Smooth muscle cell (in vitro differentiated cells): ENCODE measurements around the gene MYH6. TPM values are rescaled to one million over a fixed set of nuclear protein-coding genes. Genes with fewer than 3 reads are reported as not detected.

Experiments used
- DNase-seq: peaks from one replicate; lab custom pipeline; 2025; ENCODE audit not compliant: unreplicated experiment; lab: John Stamatoyannopoulos, UW
- H2AFZ ChIP-seq: fragments of 200-600 bp; sonication (generic); 2 replicates; pipeline ENCODE4 v1.6.0; 2016; ENCODE audit warnings: antibody characterized with exemption, low read depth, mild to moderate bottlenecking
- H3F3A ChIP-seq: fragments of 200-600 bp; sonication (generic); 2 replicates; pipeline ENCODE4 v1.6.0; 2017; ENCODE audit warnings: antibody characterized with exemption, low read depth
- H3K27ac ChIP-seq: fragments of 200-600 bp; sonication (generic); 2 replicates; pipeline ENCODE4 v1.5.1; 2016; ENCODE audit warnings: low read depth, mild to moderate bottlenecking
- H3K27me3 ChIP-seq: fragments of 200-600 bp; sonication (generic); 2 replicates; pipeline ENCODE4 v1.6.1; 2016; ENCODE audit warnings: low read depth, mild to moderate bottlenecking
- H3K36me3 ChIP-seq: fragments of 200-600 bp; sonication (generic); 2 replicates; pipeline ENCODE4 v1.5.1; 2016; ENCODE audit warnings: low read depth
- H3K4me1 ChIP-seq: fragments of 200-600 bp; sonication (generic); 2 replicates; pipeline ENCODE4 v1.5.1; 2016; ENCODE audit warnings: low read depth
- H3K4me2 ChIP-seq: fragments of 200-600 bp; sonication (generic); 2 replicates; pipeline ENCODE4 v1.6.0; 2016; ENCODE audit warnings: mild to moderate bottlenecking
- H3K4me3 ChIP-seq: fragments of 200-600 bp; sonication (generic); 2 replicates; pipeline ENCODE4 v1.5.1; 2016; ENCODE audit warnings: mild to moderate bottlenecking
- H3K79me2 ChIP-seq: fragments of 200-600 bp; sonication (generic); 2 replicates; pipeline ENCODE4 v1.6.0; 2016; ENCODE audit warnings: low read depth, mild to moderate bottlenecking
- H3K9ac ChIP-seq: fragments of 200-600 bp; sonication (generic); 2 replicates; pipeline ENCODE4 v1.6.0; 2016; ENCODE audit warnings: low read depth
- H3K9me3 ChIP-seq: fragments of 200-600 bp; sonication (generic); replicated peaks from 2 replicates; pipeline ENCODE4 v1.5.1; 2016; ENCODE audit warnings: low read depth
- H4K20me1 ChIP-seq: fragments of 200-600 bp; sonication (generic); 2 replicates; pipeline ENCODE4 v1.6.0; 2016; ENCODE audit warnings: low read depth
- WGBS: methylation state at CpG from one replicate; pipeline ENCODE4 v1.1.7; 2016; ENCODE audit warnings: low lambda C conversion rate; 5-methylcytosine and 5-hydroxymethylcytosine counted together
- polyA plus RNA-seq: library from polyadenylated mRNA; unstranded; fragments of >200 nt; fragmentation: Nextera tagmentation; extraction: Ambion mirVana; gene quantifications from 2 replicates; pipeline ENCODE4 v1.2.1, GENCODE V29; 2016
- total RNA-seq: library from RNA; depleted of rRNA; stranded (reverse); fragments of >200 nt; gene quantifications from 2 replicates; pipeline ENCODE4 v1.2.3, GENCODE V29; 2014
- TF ChIP-seq, protein P1 (sequence below): fragments of 200-600 bp; sonication (generic); IDR thresholded peaks from 2 replicates; pipeline ENCODE4 v1.5.1; 2017; ENCODE audit warnings: borderline replicate concordance, mild to moderate bottlenecking, antibody characterized with exemption; ENCODE audit not compliant: insufficient read depth, poor library complexity, severe bottlenecking

MYH6 gene
- total and polyA plus RNA-seq, 2 experiments from 2014 or later = 0.23 TPM; not detected in 1

DNA sequence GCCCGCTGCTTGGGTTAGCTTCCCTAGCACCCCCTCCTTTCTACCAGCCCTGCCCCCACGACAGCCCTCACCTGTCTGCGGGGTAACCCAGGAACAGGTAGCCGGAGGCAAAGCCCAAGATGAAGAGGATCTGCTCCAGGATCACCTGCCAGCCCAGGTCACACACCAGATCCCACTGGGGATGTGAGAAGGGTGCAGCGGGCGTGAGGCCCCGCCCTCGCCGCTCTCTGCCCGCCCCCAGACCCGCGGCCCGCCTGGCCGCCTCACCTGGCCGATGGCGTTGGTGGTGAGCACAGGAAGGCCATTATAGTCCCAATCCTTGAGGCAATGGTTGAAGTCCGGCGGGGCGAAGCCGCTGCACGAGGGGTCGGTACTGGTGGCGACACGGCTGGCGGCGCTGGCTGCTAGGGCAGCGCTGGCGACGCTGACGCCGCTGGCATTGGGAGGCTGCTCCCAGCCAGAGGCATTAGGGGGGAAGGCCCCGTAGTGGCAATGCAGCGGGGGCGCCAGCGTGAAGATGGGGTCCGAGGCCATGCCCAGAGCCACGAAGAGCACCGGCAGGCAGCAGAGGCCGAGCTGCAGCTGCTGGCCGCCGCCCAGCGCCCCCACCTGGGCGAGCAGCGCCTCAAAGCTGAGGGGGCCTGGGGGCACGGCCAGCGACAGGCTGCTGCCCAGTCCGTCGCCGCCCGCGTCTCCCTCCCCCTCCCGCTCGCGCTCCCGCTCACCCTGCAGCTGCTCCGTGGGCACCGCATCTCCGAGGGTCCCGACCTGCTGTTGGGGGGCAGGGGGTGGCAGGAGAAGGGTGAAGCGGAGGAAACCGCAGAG lies 56.2 kb downstream of the MYH6 start:
- Histone ChIP-seq H3K27me3 (no peaks in the 10 kb centered on the region), H3K4me1 (peaks cover 4% of the 10 kb centered on the region), H3K79me2 (no peaks in the 10 kb centered on the region), H3K4me2 (peak overlapping the region; percentile 99), H3F3A (peaks cover 27% of the 10 kb centered on the region), H3K4me3 (peak overlapping the region; percentile 91), H2AFZ (no peak overlapping the region), H3K9me3 (no peaks in the 10 kb centered on the region), H4K20me1 (peaks cover 6% of the 10 kb centered on the region), H3K36me3 (no peaks in the 10 kb centered on the region), H3K9ac (peak overlapping the region; percentile 64), H3K27ac (peak overlapping the region; percentile 63)
- no peak for DNase-seq
- TF ChIP-seq, protein P1, sequence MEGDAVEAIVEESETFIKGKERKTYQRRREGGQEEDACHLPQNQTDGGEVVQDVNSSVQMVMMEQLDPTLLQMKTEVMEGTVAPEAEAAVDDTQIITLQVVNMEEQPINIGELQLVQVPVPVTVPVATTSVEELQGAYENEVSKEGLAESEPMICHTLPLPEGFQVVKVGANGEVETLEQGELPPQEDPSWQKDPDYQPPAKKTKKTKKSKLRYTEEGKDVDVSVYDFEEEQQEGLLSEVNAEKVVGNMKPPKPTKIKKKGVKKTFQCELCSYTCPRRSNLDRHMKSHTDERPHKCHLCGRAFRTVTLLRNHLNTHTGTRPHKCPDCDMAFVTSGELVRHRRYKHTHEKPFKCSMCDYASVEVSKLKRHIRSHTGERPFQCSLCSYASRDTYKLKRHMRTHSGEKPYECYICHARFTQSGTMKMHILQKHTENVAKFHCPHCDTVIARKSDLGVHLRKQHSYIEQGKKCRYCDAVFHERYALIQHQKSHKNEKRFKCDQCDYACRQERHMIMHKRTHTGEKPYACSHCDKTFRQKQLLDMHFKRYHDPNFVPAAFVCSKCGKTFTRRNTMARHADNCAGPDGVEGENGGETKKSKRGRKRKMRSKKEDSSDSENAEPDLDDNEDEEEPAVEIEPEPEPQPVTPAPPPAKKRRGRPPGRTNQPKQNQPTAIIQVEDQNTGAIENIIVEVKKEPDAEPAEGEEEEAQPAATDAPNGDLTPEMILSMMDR = peak; percentile 17
- 7% methylated on average over 46 of the region's 61 CpGs for WGBS

DNA sequence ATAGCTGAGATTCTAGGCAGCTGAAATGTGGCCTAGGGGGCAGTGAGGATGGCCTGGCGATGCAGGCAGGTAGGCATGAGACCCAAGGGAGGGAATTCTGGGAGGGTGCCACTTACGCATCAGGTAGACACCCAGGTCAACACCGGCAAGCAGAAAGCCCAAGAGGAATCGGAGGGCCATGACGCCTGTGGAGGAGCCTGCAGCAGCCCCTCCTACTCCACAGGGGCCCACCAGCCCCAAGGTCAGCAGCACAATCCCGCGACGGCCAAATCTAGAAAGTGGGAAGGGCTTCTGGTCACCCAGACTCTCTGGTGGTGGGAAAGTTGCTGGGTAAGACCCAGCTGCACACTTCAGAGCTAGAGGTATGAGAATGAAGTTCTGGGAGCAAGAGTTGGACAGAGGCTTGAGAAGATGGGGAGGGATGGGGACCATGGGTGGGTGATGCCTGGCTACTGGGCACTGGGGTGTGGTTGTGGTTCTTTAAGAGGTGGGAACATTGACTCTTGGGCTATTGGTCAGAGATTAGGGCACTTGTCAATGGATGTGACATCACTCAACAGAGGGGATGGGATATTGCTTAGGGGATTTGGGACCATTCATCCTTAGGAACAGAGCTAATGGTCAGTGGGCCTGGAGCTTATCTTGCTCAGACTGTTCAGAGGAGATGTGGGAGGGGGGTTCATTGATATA lies 58.8 kb downstream of the MYH6 start:
- Histone ChIP-seq H4K20me1 (peaks cover 6% of the 10 kb centered on the region), H3K36me3 (no peaks in the 10 kb centered on the region), H3F3A (peaks cover 14% of the 10 kb centered on the region), H3K4me2 (no peak overlapping the region), H3K9me3 (no peaks in the 10 kb centered on the region), H3K27me3 (no peaks in the 10 kb centered on the region), H3K79me2 (no peaks in the 10 kb centered on the region), H3K4me3 (no peak overlapping the region), H3K4me1 (peaks cover 4% of the 10 kb centered on the region), H3K27ac (no peak overlapping the region), H2AFZ (no peak overlapping the region), H3K9ac (no peak overlapping the region)
- WGBS = 96% methylated on average over 8 of the region's 8 CpGs
- DNase-seq = no peak
- TF ChIP-seq, protein P1 = no peak

DNA sequence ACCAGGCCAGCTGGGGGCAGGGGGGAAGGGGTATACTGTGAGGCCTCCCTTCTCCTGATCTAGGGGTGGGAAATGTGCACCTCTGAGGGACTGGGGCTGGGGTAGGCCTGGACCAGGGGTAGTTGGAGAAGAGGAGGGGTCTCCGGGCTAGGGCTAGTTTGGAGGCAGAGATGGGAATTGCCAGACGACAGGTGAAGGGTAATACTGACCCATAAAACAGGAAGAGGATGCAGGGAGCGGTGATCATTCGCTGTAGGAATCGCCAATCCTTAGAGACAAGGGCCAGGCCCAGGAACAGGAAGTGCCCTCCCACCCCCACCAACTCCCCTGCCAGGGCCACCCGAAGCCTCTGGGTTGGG lies 59.8 kb downstream of the MYH6 start:
- no peaks in the 10 kb centered on the region for H3K79me2 ChIP-seq
- H3F3A ChIP-seq = peaks cover 3% of the 10 kb centered on the region
- no peak for DNase-seq
- peaks cover 6% of the 10 kb centered on the region for H4K20me1 ChIP-seq
- no peak overlapping the region for H3K4me2 ChIP-seq
- H3K4me1 ChIP-seq = peaks cover 4% of the 10 kb centered on the region
- H3K36me3 ChIP-seq = no peaks in the 10 kb centered on the region
- 100% methylated on average over 5 of the region's 6 CpGs for WGBS
- H3K9me3 ChIP-seq = no peaks in the 10 kb centered on the region
- H2AFZ ChIP-seq = no peak overlapping the region
- H3K4me3 ChIP-seq = no peak overlapping the region
- no peak overlapping the region for H3K9ac ChIP-seq
- H3K27ac ChIP-seq = no peak overlapping the region
- H3K27me3 ChIP-seq = no peaks in the 10 kb centered on the region
- TF ChIP-seq, protein P1 = no peak
